Adrenal gland (tissue), 12 donors: ENCODE data around the gene ABCG1. TPM values are rescaled to one million over a fixed set of nuclear protein-coding genes. Genes with fewer than 3 reads are reported as not detected.

Experiments
- DNase-seq, 7 donors: peaks; one replicate each; pipeline ENCODE4 v3.0.0-alpha.2; 2019 to 2020
- H3K27ac ChIP-seq, 5 donors: fragments of 200-600 bp; sonication (generic) in 4 of 5; 1 replicate in 3 of 5; 2 replicates in 2 of 5; pipeline versions ENCODE4 v1.5.1 to v1.8.0; 2016 to 2020; ENCODE audit warnings: mild to moderate bottlenecking in 1 of 5
- H3K27me3 ChIP-seq: fragments of 200-600 bp; 2 replicates; pipeline ENCODE4 v1.8.0; 2021
- H3K36me3 ChIP-seq, 2 donors: fragments of 200-600 bp; replicated peaks in 1 of 2; 1 replicate in 1 of 2; 2 replicates in 1 of 2; pipeline versions ENCODE4 v1.5.1 to v1.8.0; 2018 to 2022
- H3K4me1 ChIP-seq, 2 donors: fragments of 200-600 bp; replicated peaks in 1 of 2; 1 replicate in 1 of 2; 2 replicates in 1 of 2; pipeline versions ENCODE4 v1.5.1 to v1.8.0; 2018 to 2021
- H3K4me3 ChIP-seq, 4 donors: fragments of 200-600 bp; sonication (generic) in 3 of 4; one replicate each; pipeline ENCODE4 v1.5.1; 2016 to 2018
- H3K9me3 ChIP-seq, 3 donors: fragments of 200-600 bp; sonication (generic) in 1 of 3; replicated peaks in 1 of 3; 1 replicate in 2 of 3; 2 replicates in 1 of 3; pipeline versions ENCODE4 v1.5.1 to v1.8.0; 2016 to 2021
- CTCF ChIP-seq, 6 experiments: fragments of 450-650 bp in 4 of 6; fragments of 200-600 bp in 2 of 6; sonication (generic) in 1 of 6; IDR thresholded peaks; 1 replicate in 5 of 6; 2 replicates in 1 of 6; pipeline versions ENCODE4 v1.5.1 to v1.8.0; 2016 to 2021; ENCODE audit warnings: antibody characterized with exemption in 6 of 6, mild to moderate bottlenecking in 2 of 6, moderate library complexity in 1 of 6
- POLR2A ChIP-seq, 2 donors: fragments of 450-650 bp; IDR thresholded peaks; one replicate each; pipeline ENCODE4 v1.6.1; 2017; ENCODE audit warnings: antibody characterized with exemption in 2 of 2, mild to moderate bottlenecking in 2 of 2, moderate library complexity in 1 of 2
- WGBS, 4 donors: extraction: QIAGEN DNeasy Blood & Tissue Kit in 2 of 4; methylation state at CpG; one replicate each; pipeline versions ENCODE4 v1.1.5 to v1.1.7; 2013 to 2017; 5-methylcytosine and 5-hydroxymethylcytosine counted together
- intact Hi-C, 2 donors: fragments of 100-400 bp; cut with DNase I; formaldehyde crosslinking; loops; one replicate each; pipeline versions ENCODE4 v1.14.1 to v1.15.0; 2022 to 2023
- polyA plus RNA-seq, 3 donors: library from polyadenylated mRNA; stranded (reverse); fragments of 200-250 nt in 2 of 3; fragments of 350-450 nt in 1 of 3; fragmentation: Illumina TruSeq in 1 of 3; extraction: RNeasy Lipid Tissue Mini Kit (QIAGEN cat#74804) in 1 of 3; gene quantifications; one replicate each; pipeline ENCODE4 v1.2.3, GENCODE V29; 2013 to 2014
- total RNA-seq, 9 donors: library from RNA; depleted of rRNA in 4 of 9; stranded (reverse); fragments of >200 nt in 4 of 9; fragments of 120-200 nt in 1 of 9; fragmentation: NEBNext Ultra II Directional in 1 of 9; extraction: Animal tissue kit (Norgen Biotek cat#: 25700) in 1 of 9; gene quantifications; one replicate each; pipeline versions ENCODE4 v1.1.0 to v1.2.4, GENCODE V29; 2013 to 2023
- donor health status: healthy with polysubstance abuse.
- donor health status: Bipolar disorder and iron deficiency.
- donor health status: DM: yes; HTN: yes; CAD: no.
- donor health status: DM: no; HTN: no; CAD: no.
- donor health status: DM: no; HTN: no; CAD: no.
- donor health status: DM: yes; HTN: yes; CAD: no.

Gene ABCG1
- total and polyA plus RNA-seq, 12 donors, result 23.2 to 136 (median 67.9) TPM

DNA sequence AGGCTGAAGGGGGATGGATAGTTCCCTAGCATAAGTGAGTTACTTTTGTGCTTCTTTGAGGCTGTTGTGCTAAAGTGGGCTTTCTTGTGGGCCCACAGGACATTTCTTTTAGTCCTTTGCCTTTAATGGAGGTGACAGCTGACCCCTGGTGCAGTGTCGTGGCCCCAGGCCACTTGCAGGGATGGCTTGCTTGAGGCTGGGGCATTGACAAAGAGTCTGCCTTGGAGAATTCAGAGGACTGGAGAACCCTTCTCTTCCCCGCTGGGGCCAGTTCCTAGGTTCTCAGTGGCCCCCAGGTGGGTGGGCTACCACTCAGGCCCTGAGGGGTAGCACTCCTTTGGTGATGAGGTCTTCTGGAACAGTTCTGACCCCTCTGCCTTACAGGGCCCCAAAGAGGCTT lies 12.8 kb downstream of the ABCG1 start:
- DNase-seq, result peak in 1 of 7 donors; percentile 17
- no peaks in the 10 kb centered on the region for H3K9me3 ChIP-seq
- intact Hi-C loops, result no loop called here
- peaks cover 75 to 82% of the 10 kb centered on the region in 2 donors for H3K4me1 ChIP-seq
- H3K4me3 ChIP-seq, result no peak overlapping the region
- 95 to 100% (median 99%) methylated on average over 1 to 2 of the region's 2 CpGs for WGBS, 4 donors
- H3K36me3 ChIP-seq, result no peaks in the 10 kb centered on the region
- H3K27me3 ChIP-seq, result no peaks in the 10 kb centered on the region
- TF ChIP-seq POLR2A (IDR thresholded peaks at IDR 0.05) (no peak), CTCF (IDR thresholded peaks at IDR 0.05) (no peak)
- peak overlapping the region in 2 of 5 donors; percentile 77 to 97 for H3K27ac ChIP-seq

- WGBS, 4 donors, result 77 to 81% (median 79%) methylated on average over 8 of the region's 8 CpGs
- Histone ChIP-seq H3K4me3 (no peak overlapping the region), H3K27ac (peak overlapping the region in 4 of 5 donors; percentile 66 to 97 (median 84)), H3K4me1 (peaks cover 80 to 87% of the 10 kb centered on the region in 2 donors), H3K36me3 (no peaks in the 10 kb centered on the region), H3K9me3 (no peaks in the 10 kb centered on the region), H3K27me3 (no peaks in the 10 kb centered on the region)
- intact Hi-C loops, result no loop called here
- DNase-seq, result no peak
- TF ChIP-seq POLR2A (IDR thresholded peaks at IDR 0.05), result no peak
- TF ChIP-seq CTCF (IDR thresholded peaks at IDR 0.05), result no peak
These were observed 13.4 kb downstream of the ABCG1 start for GRCh38 chr21:42232176-42232825.

GRCh38 chr21:42233067-42233961 lies 14.4 kb downstream of the ABCG1 start:
- no peaks in the 10 kb centered on the region for H3K9me3 ChIP-seq
- WGBS, 4 donors, result 10 to 18% (median 11%) methylated on average over 10 to 14 of the region's 14 CpGs
- H3K4me3 ChIP-seq, result peak overlapping the region in 1 of 4 donors; percentile 3
- TF ChIP-seq POLR2A (IDR thresholded peaks at IDR 0.05) (peak in 1 of 2 donors; percentile 61), CTCF (IDR thresholded peaks at IDR 0.05) (peak; percentile 20 to 58 (median 50))
- DNase-seq, result peak; percentile 66 to 91 (median 87)
- intact Hi-C loops, result no loop called here
- H3K27ac ChIP-seq, result peak overlapping the region; percentile 22 to 97 (median 77)
- H3K36me3 ChIP-seq, result no peaks in the 10 kb centered on the region
- H3K4me1 ChIP-seq, result peaks cover 83 to 88% of the 10 kb centered on the region in 2 donors
- H3K27me3 ChIP-seq, result no peaks in the 10 kb centered on the region

- Histone ChIP-seq H3K27me3 (no peaks in the 10 kb centered on the region), H3K27ac (peak overlapping the region; percentile 22 to 97 (median 77)), H3K36me3 (no peaks in the 10 kb centered on the region), H3K4me3 (peak overlapping the region in 1 of 4 donors; percentile 62), H3K4me1 (peaks cover 82 to 87% of the 10 kb centered on the region in 2 donors), H3K9me3 (no peaks in the 10 kb centered on the region)
- no peak for DNase-seq
- TF ChIP-seq POLR2A (IDR thresholded peaks at IDR 0.05) (no peak), CTCF (IDR thresholded peaks at IDR 0.05) (no peak)
- 39 to 53% (median 42%) methylated on average over 6 to 8 of the region's 8 CpGs for WGBS, 4 donors
- intact Hi-C loops, result no loop called here
These were observed 15.1 kb downstream of the ABCG1 start for GRCh38 chr21:42234041-42234440.
